Parathyroid adenoma (tissue), 2 donors: ENCODE data around the gene KPNB1.
A peak's percentile ranks its signal among the peaks of the same experiment; 100 is the strongest.

Source experiments
- H2AFZ ChIP-seq: fragments of 300-600 bp; sonication (generic); one replicate; pipeline ENCODE4 v1.7.0; 2017; ENCODE audit warnings: antibody characterized with exemption, mild to moderate bottlenecking
- H3K27ac ChIP-seq: fragments of 300-600 bp; sonication (generic); one replicate; pipeline ENCODE4 v1.7.0; 2017
- H3K27me3 ChIP-seq: fragments of 300-600 bp; sonication (generic); one replicate; pipeline ENCODE4 v1.7.0; 2017; ENCODE audit warnings: low read length; ENCODE audit not compliant: control insufficient read depth, insufficient read depth
- H3K36me3 ChIP-seq: fragments of 300-600 bp; sonication (generic); one replicate; pipeline ENCODE4 v1.7.0; 2017; ENCODE audit warnings: low read length; ENCODE audit not compliant: control insufficient read depth, insufficient read depth
- H3K4me1 ChIP-seq: fragments of 300-600 bp; sonication (generic); one replicate; pipeline ENCODE4 v1.7.0; 2017; ENCODE audit warnings: control low read depth
- H3K4me2 ChIP-seq: fragments of 300-600 bp; sonication (generic); one replicate; pipeline ENCODE4 v1.7.0; 2017; ENCODE audit warnings: low read length
- H3K4me3 ChIP-seq: fragments of 300-600 bp; sonication (generic); one replicate; pipeline ENCODE4 v1.7.0; 2017; ENCODE audit warnings: low read depth, low read length
- H3K79me2 ChIP-seq: fragments of 300-600 bp; sonication (generic); one replicate; pipeline ENCODE4 v1.7.0; 2017; ENCODE audit warnings: control low read depth
- H3K9ac ChIP-seq: fragments of 300-600 bp; sonication (generic); one replicate; pipeline ENCODE4 v1.7.0; 2017; ENCODE audit warnings: mild to moderate bottlenecking
- H3K9me3 ChIP-seq: fragments of 300-600 bp; sonication (generic); one replicate; pipeline ENCODE4 v1.7.0; 2017; ENCODE audit warnings: low read length; ENCODE audit not compliant: control insufficient read depth
- TF ChIP-seq, protein P1 (sequence below): fragments of 300-600 bp; sonication (generic); IDR thresholded peaks from one replicate; pipeline ENCODE4 v1.7.0; 2017; ENCODE audit warnings: antibody characterized with exemption, mild to moderate bottlenecking
- donor health status: primary hyperparathyroidism.

The KPNB1 gene

GRCh38 chr17:47687328-47687690, 37.6 kb downstream of the KPNB1 start:
- Histone ChIP-seq H3K4me1 (peaks cover 2% of the 10 kb centered on the region), H2AFZ (no peak overlapping the region), H3K4me2 (no peak overlapping the region), H3K4me3 (no peak overlapping the region), H3K36me3 (no peaks in the 10 kb centered on the region), H3K79me2 (peaks cover 3% of the 10 kb centered on the region), H3K9ac (no peak overlapping the region), H3K27ac (no peak overlapping the region), H3K9me3 (no peaks in the 10 kb centered on the region), H3K27me3 (no peaks in the 10 kb centered on the region)
- TF ChIP-seq, protein P1, sequence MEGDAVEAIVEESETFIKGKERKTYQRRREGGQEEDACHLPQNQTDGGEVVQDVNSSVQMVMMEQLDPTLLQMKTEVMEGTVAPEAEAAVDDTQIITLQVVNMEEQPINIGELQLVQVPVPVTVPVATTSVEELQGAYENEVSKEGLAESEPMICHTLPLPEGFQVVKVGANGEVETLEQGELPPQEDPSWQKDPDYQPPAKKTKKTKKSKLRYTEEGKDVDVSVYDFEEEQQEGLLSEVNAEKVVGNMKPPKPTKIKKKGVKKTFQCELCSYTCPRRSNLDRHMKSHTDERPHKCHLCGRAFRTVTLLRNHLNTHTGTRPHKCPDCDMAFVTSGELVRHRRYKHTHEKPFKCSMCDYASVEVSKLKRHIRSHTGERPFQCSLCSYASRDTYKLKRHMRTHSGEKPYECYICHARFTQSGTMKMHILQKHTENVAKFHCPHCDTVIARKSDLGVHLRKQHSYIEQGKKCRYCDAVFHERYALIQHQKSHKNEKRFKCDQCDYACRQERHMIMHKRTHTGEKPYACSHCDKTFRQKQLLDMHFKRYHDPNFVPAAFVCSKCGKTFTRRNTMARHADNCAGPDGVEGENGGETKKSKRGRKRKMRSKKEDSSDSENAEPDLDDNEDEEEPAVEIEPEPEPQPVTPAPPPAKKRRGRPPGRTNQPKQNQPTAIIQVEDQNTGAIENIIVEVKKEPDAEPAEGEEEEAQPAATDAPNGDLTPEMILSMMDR, result no peak

GRCh38 chr17:47687748-47688147, 38.0 kb downstream of the KPNB1 start:
- TF ChIP-seq, protein P1, result no peak
- Histone ChIP-seq H2AFZ (no peak overlapping the region), H3K27me3 (no peaks in the 10 kb centered on the region), H3K9ac (no peak overlapping the region), H3K36me3 (no peaks in the 10 kb centered on the region), H3K4me1 (peaks cover 2% of the 10 kb centered on the region), H3K27ac (no peak overlapping the region), H3K79me2 (peaks cover 3% of the 10 kb centered on the region), H3K9me3 (no peaks in the 10 kb centered on the region), H3K4me3 (no peak overlapping the region), H3K4me2 (no peak overlapping the region)

DNA sequence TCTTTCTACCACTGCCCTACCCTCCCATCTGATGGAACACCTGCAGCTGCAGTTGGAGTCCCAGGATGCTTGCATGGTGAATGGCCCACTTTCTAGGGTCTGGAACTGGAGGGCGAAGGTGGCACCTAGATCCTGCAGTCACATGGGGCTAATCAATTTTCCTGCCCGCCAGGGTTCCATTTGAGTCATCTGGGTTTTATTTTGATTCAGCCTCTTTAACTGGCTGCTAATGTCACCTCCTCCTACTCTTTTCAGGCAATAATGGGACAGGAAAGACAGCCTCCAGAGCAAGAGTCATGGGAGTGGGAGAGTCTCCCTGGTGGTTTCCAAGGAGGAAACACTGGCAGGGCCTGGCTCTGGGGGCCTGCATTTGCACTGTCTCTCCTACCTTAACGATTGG, 40.4 kb downstream of the KPNB1 start:
- TF ChIP-seq, protein P1, result no peak
- H3K36me3 ChIP-seq, result no peaks in the 10 kb centered on the region
- H3K79me2 ChIP-seq, result peaks cover 3% of the 10 kb centered on the region
- H3K27me3 ChIP-seq, result no peaks in the 10 kb centered on the region
- peaks cover 9% of the 10 kb centered on the region for H3K4me1 ChIP-seq
- no peak overlapping the region for H3K4me3 ChIP-seq
- H3K4me2 ChIP-seq, result no peak overlapping the region
- H3K27ac ChIP-seq, result no peak overlapping the region
- no peaks in the 10 kb centered on the region for H3K9me3 ChIP-seq
- H3K9ac ChIP-seq, result no peak overlapping the region
- no peak overlapping the region for H2AFZ ChIP-seq

DNA sequence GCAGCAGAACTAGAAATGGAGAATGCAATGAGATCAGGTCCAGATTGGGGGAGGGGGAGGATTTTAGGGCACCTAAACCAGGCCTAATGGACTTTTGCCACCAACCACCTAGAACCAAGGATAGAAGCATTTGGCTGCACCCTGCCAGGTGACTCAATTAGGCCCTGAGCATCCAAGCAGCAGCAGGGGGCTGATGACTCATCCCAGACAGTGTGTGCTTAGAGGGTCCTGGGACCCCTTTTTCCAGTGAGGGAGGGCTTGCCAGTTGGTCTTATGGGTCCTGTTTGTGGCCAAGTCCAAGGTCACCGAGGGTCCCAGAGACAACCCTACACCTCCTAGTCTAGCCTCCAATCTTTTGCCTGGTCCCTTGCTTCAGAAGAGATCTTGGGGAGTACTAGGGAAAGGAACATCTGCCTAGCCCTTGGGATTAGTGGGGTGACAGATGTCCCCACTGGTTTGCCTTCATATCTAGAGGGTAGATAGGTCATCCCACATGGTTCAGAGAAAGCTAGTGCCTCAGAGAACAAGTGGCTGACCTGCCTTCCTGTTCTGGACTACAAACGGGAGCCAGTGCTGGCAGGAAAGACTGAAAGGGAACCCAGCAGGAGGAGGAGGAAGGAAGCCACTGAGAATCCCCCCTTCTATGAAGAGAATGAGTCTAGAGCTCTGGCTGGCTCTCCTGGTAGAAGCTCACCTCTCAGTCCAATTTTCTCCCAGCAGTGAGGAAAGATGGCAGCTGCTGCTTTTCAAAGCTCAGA, 42.6 kb downstream of the KPNB1 start:
- Histone ChIP-seq H3K4me3 (no peak overlapping the region), H3K79me2 (peaks cover 3% of the 10 kb centered on the region), H3K27ac (no peak overlapping the region), H3K27me3 (no peaks in the 10 kb centered on the region), H3K9me3 (no peaks in the 10 kb centered on the region), H3K4me2 (no peak overlapping the region), H3K9ac (no peak overlapping the region), H3K4me1 (peaks cover 9% of the 10 kb centered on the region), H2AFZ (peak overlapping the region; percentile 63), H3K36me3 (no peaks in the 10 kb centered on the region)
- TF ChIP-seq, protein P1, result no peak
